PC-9 (cell line): ENCODE results near the gene JPH4.

Experiments
- EZH2 ChIP-seq: fragments of 200-600 bp; sonication (generic); IDR thresholded peaks from 2 replicates; pipeline ENCODE4 v1.8.0; 2017; ENCODE audit warnings: antibody characterized with exemption, low read depth
- TF ChIP-seq, protein P1 (sequence below): fragments of 200-600 bp; sonication (generic); conservative IDR thresholded peaks from 2 replicates; pipeline ENCODE4 v1.6.1; 2017; ENCODE audit warnings: mixed run types, antibody characterized with exemption, mild to moderate bottlenecking, moderate library complexity

DNA sequence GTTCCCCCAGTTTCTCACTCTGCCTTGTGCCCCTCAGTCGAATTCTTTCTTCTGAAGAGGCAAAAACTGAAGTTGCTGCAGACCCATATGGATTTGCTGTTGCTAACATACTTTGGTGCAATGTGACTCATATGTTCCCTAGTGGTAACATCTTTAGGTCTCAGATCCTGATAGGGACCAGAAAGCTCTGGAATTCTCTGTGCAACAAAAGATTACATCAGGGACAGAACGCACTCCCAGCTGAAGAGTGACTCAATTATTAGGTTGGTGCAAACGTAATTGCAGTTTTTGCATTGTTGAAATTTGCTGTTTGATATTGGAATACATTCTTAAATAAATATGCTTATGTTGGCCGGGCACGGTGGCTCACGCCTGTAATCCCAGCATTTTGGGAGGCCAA is 49.4 kb upstream of the JPH4 start:
- TF ChIP-seq, protein P1, sequence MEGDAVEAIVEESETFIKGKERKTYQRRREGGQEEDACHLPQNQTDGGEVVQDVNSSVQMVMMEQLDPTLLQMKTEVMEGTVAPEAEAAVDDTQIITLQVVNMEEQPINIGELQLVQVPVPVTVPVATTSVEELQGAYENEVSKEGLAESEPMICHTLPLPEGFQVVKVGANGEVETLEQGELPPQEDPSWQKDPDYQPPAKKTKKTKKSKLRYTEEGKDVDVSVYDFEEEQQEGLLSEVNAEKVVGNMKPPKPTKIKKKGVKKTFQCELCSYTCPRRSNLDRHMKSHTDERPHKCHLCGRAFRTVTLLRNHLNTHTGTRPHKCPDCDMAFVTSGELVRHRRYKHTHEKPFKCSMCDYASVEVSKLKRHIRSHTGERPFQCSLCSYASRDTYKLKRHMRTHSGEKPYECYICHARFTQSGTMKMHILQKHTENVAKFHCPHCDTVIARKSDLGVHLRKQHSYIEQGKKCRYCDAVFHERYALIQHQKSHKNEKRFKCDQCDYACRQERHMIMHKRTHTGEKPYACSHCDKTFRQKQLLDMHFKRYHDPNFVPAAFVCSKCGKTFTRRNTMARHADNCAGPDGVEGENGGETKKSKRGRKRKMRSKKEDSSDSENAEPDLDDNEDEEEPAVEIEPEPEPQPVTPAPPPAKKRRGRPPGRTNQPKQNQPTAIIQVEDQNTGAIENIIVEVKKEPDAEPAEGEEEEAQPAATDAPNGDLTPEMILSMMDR: no peak
- no peak for TF ChIP-seq EZH2
